ENCODE measurements around the gene RNF111.

Gene RNF111

GRCh38 chr15:59131456-59131855 lies 144.0 kb downstream of the RNF111 start:
- no peak for DNase-seq

- DNase-seq = peak in 3 of 58 donors; percentile 1 to 46 (median 12)
Observed at GRCh38 chr15:59131969-59132562, 144.6 kb downstream of the RNF111 start.

- no peak for DNase-seq
Observed at GRCh38 chr15:59133929-59134427, 146.5 kb downstream of the RNF111 start.

- DNase-seq = no peak
Observed at GRCh38 chr15:59137566-59137965, 150.1 kb downstream of the RNF111 start.

GRCh38 chr15:59138243-59138642 lies 150.8 kb downstream of the RNF111 start:
- no peak for DNase-seq

- peak in 4 of 58 donors; percentile 7 to 38 (median 12) for DNase-seq
Observed at GRCh38 chr15:59140422-59141226, 153.2 kb downstream of the RNF111 start.

- no peak for DNase-seq
Observed at GRCh38 chr15:59143281-59143680, 155.8 kb downstream of the RNF111 start.

GRCh38 chr15:59144594-59144993 lies 157.1 kb downstream of the RNF111 start:
- DNase-seq = peak in 7 of 58 donors; percentile 8 to 36 (median 16)
